HG03520 (cell line): Measurements from ENCODE around the gene MYOM1.
A peak's percentile ranks its signal among the peaks of the same experiment; 100 is the strongest.

ENCODE experiments used
- ATAC-seq: cut with Tn5 transposase; IDR thresholded peaks from one replicate; pipeline ENCODE4 v1.9.1; 2021; ENCODE audit warnings: mild to moderate bottlenecking, moderate library complexity; ENCODE audit not compliant: unreplicated experiment

Gene MYOM1

DNA sequence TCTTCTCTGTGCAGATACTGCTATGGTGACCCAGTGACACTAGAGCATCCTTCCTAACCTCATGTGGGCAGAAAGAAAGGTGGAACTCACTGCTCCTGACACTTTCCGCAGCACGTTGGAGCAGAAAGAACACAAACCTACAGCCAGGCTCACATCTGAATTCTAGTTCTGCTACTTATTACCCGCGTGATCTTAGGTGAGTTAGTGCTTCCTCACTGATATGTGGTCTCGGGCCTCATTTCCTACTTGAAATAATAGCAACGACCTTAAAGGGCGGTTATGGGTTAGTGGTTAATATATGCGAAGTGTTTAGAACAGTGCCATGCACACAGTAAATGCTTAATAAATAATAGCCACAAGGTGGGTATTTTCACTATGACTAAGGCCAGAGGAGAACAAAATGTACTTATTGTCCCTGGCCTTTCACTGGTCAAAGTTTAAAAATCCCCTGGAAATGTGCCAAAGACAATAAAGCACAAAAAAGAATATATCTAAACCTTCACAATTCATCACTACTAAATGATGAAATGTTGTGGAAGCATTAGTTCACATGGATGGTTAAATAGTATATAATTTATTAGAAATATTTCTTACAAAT is 66.6 kb downstream of the MYOM1 start:
- ATAC-seq = peak; percentile 57

DNA sequence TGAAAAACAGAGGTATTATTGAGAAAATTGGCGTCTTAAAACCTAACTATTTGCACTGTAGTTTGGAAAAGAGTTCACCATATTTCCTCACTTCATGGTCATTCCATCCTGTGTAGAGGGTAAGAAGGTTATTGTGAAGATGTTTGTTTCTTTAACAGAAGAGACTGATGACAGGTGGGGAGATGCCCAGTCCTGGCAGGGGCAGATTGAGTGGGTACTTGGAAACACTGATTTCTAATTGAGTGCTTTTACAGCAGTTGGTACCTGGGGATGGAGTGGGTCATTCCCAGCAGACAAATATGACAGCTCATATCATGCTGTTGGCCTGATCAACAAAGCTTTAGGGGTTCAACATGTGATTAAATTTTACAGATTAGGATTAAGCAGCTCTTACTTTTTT is 67.5 kb downstream of the MYOM1 start:
- ATAC-seq = no peak

DNA sequence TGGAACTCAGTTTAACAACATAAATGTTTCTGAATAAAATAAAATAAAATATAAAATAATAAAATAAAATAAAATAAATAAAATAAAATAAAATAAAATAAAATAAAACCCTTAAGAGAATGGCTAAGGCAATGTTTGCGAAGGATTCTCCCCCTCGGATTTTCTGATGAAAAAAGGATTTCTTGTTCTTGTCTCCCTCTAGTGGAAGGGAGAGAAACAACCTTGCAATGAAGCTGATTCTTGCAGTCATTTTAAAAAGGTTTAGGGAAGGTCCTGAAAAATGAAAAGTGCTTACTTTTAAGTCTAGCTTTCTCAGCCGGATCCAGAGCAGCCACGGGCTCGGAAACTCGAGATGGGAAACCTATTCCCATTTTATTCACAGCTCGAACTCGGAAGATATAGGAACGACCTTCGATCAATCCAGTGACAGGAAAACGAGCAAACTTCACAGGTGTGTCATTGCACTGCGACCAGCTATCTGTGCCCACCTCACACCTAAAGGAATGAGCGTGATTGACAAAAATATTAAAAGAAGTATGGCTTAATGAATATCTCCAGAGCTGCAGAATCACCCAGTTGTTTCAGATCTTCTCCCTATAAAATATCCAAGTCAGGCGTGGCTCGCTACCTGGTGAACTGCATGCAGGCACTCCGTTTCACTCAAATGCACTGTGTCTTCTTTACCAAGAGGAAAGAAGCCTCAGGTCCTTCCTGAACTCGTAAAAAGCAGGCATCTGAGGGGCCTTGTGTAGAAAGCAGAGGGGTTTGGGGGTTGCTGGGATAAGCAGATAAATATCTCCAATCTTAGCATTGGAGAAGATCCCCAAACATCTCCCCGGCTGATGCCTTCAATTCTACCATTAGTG is 68.1 kb downstream of the MYOM1 start:
- ATAC-seq = no peak

DNA sequence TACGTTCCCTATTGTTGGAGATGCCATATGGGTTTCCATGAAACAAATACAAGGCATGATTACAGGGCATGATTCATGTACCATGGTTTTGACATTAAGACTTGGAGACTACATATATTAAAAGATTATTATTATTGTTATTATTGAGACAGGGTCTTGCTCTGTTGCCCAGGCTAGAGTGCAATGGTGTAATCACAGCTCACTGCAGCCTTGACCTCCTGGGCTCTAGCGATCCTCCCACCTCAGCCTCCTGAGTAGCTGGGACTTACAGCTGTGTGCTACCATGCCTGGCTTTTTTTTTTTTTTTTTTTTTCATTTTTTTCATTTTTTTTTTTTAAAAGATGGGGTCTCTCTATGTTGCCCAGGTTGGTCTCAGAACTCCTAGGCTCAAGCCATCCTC is 69.1 kb downstream of the MYOM1 start:
- no peak for ATAC-seq

DNA sequence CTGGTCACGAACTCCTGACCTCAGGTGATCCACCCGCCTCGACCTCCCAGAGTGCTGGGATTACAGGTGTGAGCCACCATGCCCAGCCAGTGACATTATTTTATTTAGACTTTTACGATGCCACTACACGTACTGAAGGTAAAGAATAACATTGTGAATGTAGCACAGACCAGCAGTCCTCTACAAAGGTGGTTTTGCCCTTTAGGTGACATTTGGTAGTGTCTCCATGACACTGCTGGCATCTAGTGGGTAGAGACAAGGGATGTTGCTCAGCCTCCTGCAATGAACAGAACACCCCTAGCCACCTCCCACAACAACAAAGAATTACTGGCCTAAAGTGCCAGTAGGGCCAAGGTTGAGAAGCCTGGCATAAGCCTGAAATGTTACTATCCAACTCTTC is 69.5 kb downstream of the MYOM1 start:
- ATAC-seq = no peak

DNA sequence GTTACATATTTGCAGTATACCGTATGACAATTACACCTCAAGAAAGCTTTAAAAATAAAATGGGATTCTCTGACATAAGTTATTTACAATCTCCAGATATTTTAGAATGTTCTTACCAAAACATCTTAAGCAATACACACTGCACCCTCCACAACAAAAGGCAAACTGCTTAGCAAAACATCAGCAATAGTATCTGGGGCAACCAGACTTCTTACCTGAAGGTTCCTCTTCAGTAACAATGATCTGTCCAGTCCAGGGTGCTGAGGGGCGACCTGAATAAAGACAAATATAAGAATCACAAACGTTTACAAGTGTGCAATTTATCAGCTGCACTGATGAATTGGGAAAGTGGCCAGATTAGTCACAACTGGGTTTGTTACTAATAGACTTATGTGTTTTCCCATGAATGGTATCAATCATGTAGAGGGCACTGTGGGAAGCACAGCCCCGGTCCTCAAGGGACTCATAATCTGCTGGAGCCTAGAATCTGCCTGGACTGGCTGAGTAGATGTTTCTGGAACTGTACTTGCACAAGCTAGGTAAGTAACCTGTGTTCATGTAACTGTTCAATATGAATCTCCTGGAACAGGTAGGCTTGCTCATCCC is 70.7 kb downstream of the MYOM1 start:
- no peak for ATAC-seq

DNA sequence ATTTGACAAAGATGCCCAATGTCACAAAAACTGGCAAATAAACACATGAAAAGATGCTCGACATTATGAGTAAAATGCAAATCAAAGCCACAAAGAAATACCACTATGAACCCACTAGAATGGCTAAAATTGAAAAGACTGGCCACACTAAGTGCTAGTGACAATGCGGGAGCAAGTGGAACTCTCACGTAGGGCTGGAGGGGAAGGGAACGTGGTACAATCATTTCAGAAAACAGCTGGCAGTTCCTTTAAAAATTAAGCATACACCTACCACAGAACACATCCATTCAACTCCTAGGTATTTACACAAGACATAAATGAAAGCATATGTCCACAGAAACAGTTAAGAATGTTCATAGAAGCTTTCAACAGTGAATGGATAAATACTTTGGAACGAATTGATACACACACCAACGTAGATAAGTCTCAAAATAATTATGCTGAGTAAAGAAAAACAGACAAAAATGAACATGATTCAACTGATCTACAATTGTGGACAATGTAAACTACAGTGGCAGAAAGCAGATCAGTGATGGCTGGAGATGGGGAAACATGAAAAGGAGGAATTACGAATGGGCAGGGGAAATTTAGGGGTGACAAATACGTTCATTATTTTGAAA is 71.7 kb downstream of the MYOM1 start:
- no peak for ATAC-seq

DNA sequence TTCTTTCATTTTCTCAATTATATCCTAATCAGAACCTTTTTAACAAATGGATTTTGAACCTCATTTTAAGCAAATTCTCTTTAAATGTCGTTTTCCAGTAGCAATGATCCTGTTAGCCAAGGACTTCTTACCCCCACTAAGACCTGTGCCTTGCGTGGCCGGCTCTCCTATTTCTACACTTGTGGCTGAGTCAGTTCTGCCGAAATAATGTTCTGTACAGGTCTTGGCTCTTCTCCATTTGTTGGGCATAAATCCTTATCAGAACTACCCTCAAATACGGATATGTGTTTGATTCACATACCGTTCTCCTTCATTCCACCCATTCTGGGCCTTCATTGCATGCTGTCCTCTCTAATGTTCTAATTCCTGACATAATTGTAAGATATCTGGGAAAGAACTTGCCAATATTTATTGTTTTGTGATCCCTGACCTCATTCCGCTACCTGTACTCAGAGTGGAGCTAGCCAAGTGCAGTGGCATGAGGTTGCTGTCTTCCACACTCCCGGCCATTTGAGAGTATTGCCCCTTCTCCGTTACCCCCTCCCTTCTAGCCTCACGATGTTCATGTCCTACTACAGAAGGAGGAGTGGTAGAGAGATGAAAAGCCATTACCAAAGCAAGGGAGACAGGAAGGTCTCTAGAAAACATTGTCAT is 78.7 kb downstream of the MYOM1 start:
- no peak for ATAC-seq

DNA sequence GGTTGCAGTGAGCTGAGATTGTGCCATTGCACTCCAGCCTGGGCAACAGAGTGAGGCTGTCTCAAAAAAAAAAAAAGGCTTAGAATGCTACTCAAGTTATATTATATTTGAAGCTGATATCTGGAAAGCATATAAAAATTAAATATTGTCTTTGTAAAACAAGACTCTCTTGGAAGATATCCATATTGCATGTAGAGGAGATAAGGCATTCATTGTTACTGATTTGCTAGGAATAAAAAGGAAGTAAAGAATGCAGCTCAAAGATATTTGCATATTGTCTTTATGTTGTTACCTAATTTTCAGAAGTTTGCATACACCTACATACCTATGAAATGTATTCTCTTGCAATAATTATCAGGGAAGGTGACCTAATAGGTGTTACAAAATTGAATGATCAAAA is 79.4 kb downstream of the MYOM1 start:
- ATAC-seq = no peak

DNA sequence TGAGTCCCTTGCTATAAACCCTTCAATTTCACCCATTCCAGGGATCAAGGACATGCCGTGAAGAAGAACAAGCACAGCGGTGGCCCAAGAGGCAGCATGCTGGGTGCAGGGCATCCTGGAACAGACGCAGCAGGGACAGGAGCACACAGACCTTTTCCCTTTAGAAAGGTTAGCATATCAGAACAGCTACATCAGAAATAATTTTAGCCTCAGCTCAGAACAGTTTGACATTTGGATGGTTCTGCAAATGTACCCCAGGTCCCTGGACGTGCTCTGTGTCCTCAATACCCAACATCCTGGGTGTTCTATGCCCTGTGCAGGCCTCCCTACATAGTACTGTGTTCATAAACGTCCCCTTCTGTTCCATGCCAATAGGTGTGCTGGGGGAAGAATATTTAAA is 80.4 kb downstream of the MYOM1 start:
- ATAC-seq = no peak

DNA sequence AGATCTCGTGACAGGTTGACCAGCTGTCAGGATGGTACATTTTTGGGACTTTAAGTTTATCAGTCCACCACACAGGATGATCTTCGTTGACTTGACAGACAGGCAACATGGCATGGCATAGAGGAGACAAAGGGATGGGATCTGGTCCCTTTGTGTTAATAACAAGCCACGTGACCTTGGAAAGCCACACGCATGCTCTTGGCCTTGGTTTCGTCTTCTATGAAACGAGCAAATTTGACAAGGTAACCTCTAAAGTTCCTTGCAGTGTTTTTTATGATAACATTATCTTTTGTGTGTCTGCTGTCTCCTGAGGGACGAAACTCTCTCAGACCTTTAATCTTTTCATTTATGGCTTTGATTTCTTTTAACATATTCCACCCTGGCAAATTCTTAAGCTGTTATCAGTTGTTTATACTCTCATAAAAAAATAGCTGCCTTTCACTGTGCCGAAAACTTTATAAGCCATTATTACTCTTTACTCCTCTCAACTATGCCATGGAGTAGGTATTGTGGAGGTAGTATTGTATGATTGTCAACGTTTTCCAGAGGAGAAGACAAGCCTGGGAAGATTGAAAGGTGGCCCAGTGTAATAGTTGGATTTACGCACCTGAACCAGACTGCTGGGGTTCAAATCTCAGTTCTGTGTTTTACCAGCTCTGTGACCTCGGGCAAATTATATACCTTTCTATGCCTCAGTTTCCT is 81.3 kb downstream of the MYOM1 start:
- no peak for ATAC-seq

DNA sequence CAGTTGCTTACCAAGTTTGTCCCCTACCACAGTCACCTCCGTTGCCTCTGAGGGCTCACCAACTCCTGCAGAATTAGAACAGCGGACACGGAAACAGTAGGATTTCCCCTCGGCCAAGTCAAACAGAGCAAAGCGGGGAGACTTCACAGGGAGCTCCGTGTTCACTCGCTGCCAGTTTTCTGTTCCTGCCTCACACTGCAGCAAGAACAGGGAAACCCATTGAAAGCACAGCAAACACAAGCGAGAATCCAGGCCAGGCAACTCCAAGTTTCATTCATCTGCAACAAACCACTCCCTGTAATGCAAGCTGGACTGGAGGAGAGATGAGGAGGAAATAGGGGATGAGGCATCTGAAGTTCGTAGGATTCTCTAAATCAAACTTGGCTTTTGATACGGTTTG is 84.2 kb downstream of the MYOM1 start:
- ATAC-seq = no peak

DNA sequence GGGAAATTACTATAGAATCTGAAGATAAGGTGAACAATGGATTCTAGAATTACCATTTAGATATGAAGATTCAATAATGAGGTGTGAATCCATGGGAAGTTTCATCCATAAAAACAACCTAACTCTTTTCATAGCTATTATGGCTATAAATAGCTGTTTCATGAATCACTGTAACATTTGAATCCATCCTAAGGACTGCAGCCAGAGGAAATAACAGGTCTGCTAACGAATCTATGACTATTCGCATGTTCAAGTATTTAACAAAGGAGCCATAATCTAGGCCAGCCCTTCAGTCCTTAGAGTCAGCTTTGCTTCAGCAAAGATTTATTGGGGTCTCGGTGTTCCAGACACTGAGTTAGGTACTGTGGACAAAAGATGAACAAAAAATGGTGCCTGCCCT is 87.1 kb downstream of the MYOM1 start:
- ATAC-seq = no peak

DNA sequence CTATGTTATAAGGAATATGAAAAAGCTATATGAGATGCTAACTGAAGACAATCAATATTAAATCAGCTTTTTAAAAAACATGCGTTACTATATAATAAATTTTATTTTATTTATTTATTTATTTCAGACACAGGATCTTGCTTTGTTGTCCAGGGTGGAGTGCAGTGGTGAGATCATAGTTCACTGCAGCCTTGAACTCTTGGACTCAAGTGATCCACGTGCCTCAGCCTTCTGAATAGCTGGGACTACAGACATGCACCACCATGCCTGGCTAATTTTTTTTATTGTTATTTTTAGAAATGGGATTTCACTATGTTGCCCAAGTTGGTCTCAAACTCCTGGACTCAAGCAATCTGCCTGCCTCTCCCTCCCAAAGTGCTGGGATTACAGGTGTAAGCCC is 89.4 kb downstream of the MYOM1 start:
- no peak for ATAC-seq

DNA sequence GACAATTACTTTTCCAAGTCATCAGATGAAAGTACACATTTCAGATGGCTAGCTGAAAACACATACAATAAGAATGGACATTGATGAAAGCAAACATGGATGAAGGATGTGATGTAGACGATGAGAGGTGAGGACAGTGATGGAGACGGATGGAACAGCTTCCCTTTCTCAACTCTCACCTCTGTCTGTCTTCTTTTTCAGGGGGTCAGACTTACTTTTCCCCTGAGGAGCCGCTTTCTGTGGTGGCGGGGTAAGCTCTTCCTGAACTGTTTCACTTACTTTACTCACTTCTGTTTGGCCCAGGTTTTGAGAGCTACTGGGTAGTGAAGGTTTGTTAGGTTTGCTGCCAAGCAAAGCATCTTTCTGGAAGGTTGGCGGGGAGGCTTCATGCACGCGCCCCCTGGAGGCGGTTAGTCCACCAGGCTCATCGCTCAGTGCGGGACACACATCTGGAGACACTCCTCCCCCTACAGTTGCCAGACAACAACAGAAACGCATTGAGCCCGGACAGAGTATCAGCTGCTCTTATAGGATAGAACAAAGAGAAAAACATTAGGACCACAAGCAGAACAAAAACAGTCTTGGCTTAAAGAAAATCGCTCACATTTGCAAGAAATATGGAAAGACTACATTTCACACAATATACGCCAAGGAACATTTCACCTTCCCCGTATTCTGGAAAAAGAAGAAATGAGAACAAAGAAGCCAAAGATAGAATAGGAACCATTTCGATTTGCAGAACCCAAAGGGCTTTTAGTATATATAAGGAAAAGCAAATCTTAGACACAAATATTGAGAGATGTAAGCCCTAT is 90.5 kb downstream of the MYOM1 start:
- ATAC-seq = peak; percentile 96

DNA sequence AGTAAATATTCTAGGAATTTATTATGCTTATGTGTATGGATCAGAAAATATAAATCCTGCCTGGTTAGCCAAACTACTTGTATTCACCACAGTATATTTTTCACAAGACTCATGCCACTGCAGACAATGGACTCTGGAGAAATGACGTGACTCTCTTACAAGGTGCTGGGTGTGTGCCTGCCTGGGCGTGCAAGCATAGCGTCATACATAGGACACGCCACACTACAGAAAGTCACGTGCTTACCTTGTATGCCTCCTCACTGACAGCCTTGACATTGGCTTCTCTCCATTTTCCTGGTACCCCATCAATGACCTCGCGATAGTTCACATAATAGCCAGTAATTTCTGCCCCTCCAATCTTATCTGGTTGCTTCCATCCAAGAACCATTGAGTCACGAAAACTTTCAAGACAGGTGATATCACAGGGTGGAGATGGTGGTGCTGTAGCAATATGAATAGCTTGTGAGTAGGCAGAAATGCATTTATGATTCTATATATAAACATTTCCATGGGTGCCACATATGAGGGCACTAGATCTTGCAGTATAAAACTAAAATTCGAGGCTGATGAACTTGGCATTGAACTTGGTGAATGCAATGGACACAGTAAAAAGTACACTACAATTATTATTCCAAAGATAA is 93.2 kb downstream of the MYOM1 start:
- no peak for ATAC-seq

DNA sequence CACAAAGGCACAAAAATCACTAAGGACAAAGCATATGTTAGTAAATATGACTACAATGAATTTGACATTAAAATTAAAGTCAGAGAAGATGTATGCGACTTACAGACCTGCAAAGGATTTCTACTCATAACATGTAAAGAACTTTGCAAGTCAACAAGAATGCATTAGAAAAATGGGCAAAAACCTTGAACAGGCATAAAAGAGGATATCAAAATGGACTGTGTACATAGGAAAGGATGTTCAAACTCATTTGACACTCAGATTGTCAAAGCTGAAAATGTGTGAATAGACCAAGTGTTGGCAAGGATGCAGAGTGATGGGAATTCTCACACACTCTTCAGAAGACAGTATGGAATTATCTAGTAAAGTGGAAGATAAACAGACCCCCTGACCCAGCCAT is 94.9 kb downstream of the MYOM1 start:
- ATAC-seq = no peak

DNA sequence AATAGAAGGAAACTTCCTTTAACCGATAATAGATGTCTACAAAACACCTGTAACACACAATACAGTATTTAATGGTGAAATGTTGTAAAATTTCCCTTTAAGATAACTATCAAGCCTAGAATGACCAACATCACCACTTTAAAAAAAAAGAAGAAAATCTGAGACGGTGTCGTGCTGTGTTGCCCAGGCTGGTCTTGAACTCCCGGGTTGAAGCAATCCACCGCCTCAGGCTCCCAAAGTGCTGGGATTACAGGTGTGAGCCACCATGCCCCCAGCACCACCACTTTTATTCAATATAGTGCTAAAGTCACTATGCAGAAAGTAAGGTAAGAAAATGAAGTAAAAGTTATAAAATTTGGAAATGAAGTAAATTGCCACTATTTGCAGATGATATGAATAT is 96.9 kb downstream of the MYOM1 start:
- ATAC-seq = no peak

DNA sequence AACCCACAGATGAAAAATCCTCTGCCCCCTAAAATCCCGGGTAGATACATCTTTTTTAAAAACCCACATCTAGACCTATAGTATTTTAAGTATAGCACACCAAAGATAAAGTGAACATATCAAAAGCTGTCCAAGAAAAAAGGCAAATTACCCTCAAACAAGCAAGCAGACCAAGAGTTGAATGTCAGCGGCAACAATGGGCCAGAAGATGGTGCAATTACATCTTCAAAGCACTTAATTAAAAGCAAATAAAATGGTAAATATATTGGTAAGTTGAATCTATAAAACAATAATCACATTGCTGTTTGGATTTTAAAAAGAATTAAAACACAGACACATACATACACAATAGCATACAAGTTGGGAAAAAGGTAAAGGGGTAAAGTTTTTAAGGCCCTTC is 98.5 kb downstream of the MYOM1 start:
- ATAC-seq = no peak
